K562 (cell line): Measurements from ENCODE around the gene PLSCR5. TPM values are rescaled to one million over a fixed set of nuclear protein-coding genes. Genes with fewer than 3 reads are reported as not detected.

Experiments used
- ATAC-seq: fragments of 200-7000 bp; cut with Tn5 transposase; 3 replicates; pipeline ENCODE4 v1.9.1; 2020; ENCODE audit warnings: moderate library complexity
- BruUV-seq: library from RNA; stranded (reverse); fragments of 400-500 nt; replicated peaks from 2 replicates; lab custom pipeline; 2021; lab: Mats Ljungman, UMichigan
- CTCF ChIA-PET: fragments of 300-600 bp; formaldehyde crosslinking; extraction: SDS; loops from one replicate; lab custom pipeline; 2021; ENCODE audit warnings: low intra/inter-chr PET ratio; lab: Yijun Ruan, JAX
- POLR2A ChIA-PET: fragments of 300-600, 350-650 bp; sonication (Branson Sonifier 250); formaldehyde crosslinking; extraction: SDS; loops from one replicate; lab custom pipeline; 2021; ENCODE audit warnings: antibody characterized with exemption, inconsistent platforms; lab: Yijun Ruan, JAX
- DNase-seq, 4 experiments: peaks; one replicate each; pipeline versions ENCODE4 v3.0.0 to v3.0.0-alpha.2; 2011 to 2018; ENCODE audit warnings: low spot score in 3 of 4, mixed read lengths in 3 of 4; ENCODE audit errors: extremely low read depth in 1 of 4
- FAIRE-seq: peaks from 2 replicates; lab custom pipeline; 2011; peaks lifted over from hg19 to GRCh38; lab: Jason Lieb, UNC
- H2AFZ ChIP-seq: 2 replicates; pipeline ENCODE4 v1.6.0; 2011; ENCODE audit warnings: low read depth, low read length, control low read depth, inconsistent platforms
- H3K27ac ChIP-seq: fragments of 200-600 bp; 3 replicates; pipeline ENCODE4 v1.8.0; 2011; ENCODE audit warnings: low read depth, mild to moderate bottlenecking, control low read depth, inconsistent platforms, low read length, moderate library complexity, mixed read lengths; ENCODE audit errors: extremely low read depth
- H3K27me3 ChIP-seq, 2 experiments: fragments of 300-600 bp in 1 of 2; 2 replicates in 1 of 2; 3 replicates in 1 of 2; pipeline versions ENCODE4 v1.6.0 to v1.8.0; 2011; ENCODE audit warnings: inconsistent platforms in 2 of 2, low read length in 2 of 2, mild to moderate bottlenecking in 1 of 2, mixed read lengths in 1 of 2, moderate library complexity in 1 of 2; ENCODE audit not compliant: control insufficient read depth in 2 of 2, insufficient read depth in 2 of 2
- H3K36me3 ChIP-seq: fragments of 300-600 bp; 3 replicates; pipeline ENCODE4 v1.8.0; 2011; ENCODE audit warnings: mild to moderate bottlenecking, low read length, inconsistent platforms; ENCODE audit not compliant: control insufficient read depth, insufficient read depth
- H3K4me1 ChIP-seq, 2 experiments: fragments of 200-600 bp in 1 of 2; replicated peaks in 1 of 2; 2 replicates in 1 of 2; 3 replicates in 1 of 2; pipeline versions ENCODE4 v1.5.1 to v1.8.0; 2011; ENCODE audit warnings: inconsistent platforms in 2 of 2, low read length in 2 of 2, mild to moderate bottlenecking in 1 of 2, mixed read lengths in 1 of 2, moderate library complexity in 1 of 2; ENCODE audit not compliant: control insufficient read depth in 2 of 2, insufficient read depth in 2 of 2
- H3K4me2 ChIP-seq: 2 replicates; pipeline ENCODE4 v1.6.1; 2011; ENCODE audit warnings: low read length, control low read depth, inconsistent platforms, mixed read lengths; ENCODE audit not compliant: insufficient read depth
- H3K4me3 ChIP-seq: fragments of 200-600 bp; sonication (generic), shearing (Covaris generic); 2 replicates; pipeline ENCODE4 v1.5.1; 2016; ENCODE audit warnings: control low read depth, inconsistent platforms
- H3K79me2 ChIP-seq: fragments of 200-600 bp; 3 replicates; pipeline ENCODE4 v1.8.0; 2011; ENCODE audit warnings: low read length, inconsistent platforms; ENCODE audit not compliant: control insufficient read depth, insufficient read depth
- H3K9ac ChIP-seq, 2 experiments: 2 replicates each; pipeline versions ENCODE4 v1.6.0 to v1.6.1; 2011; ENCODE audit warnings: low read depth in 2 of 2, low read length in 2 of 2, control low read depth in 1 of 2, inconsistent platforms in 1 of 2, mild to moderate bottlenecking in 1 of 2, mixed read lengths in 1 of 2; ENCODE audit not compliant: insufficient read depth in 1 of 2
- H3K9me1 ChIP-seq: one replicate; pipeline ENCODE4 v1.6.0; 2011; ENCODE audit warnings: inconsistent platforms, mild to moderate bottlenecking, low read length, moderate library complexity; ENCODE audit not compliant: control insufficient read depth, insufficient read depth
- H3K9me3 ChIP-seq: replicated peaks from 2 replicates; pipeline ENCODE4 v1.5.1; 2011; ENCODE audit warnings: low read depth, low read length, inconsistent platforms; ENCODE audit not compliant: control insufficient read depth, insufficient read depth
- H4K20me1 ChIP-seq: replicated peaks from 2 replicates; pipeline ENCODE4 v1.6.1; 2011; ENCODE audit warnings: low read length, inconsistent platforms, mixed read lengths; ENCODE audit not compliant: control insufficient read depth, insufficient read depth
- ETV1 ChIP-seq: fragments of 450-650 bp; conservative IDR thresholded peaks from 2 replicates; pipeline ENCODE4 v1.6.1; 2016; ENCODE audit warnings: missing genetic modification characterization, control low read depth, low read depth, missing compliant biosample characterization
- IRF1 ChIP-seq: sonication (generic); formaldehyde crosslinking; IDR thresholded peaks from 2 replicates; pipeline ENCODE4 v1.8.0; 2022; ENCODE audit warnings: missing genetic modification reagents, mild to moderate bottlenecking, borderline replicate concordance
- RNF2 ChIP-seq: sonication (generic); IDR thresholded peaks from 2 replicates; pipeline ENCODE4 v1.6.1; 2016
- THAP12 ChIP-seq: fragments of 250-450 bp; sonication (Bioruptor Pico); IDR thresholded peaks from 2 replicates; pipeline ENCODE4 v1.9.0; 2021; ENCODE audit warnings: mild to moderate bottlenecking, inconsistent platforms
- ZNF445 ChIP-seq: fragments of 250-450 bp; sonication (Bioruptor Pico); IDR thresholded peaks from 2 replicates; pipeline ENCODE4 v1.4.0; 2020; ENCODE audit warnings: low read depth, mild to moderate bottlenecking, moderate library complexity
- WGBS: fragments of 100-300 bp; shearing (Covaris generic); methylation state at CpG from one replicate; pipeline ENCODE4 v1.1.6; 2016; ENCODE audit warnings: low coverage, mixed read lengths; ENCODE audit not compliant: insufficient coverage; ENCODE audit errors: missing lambda C conversion rate; 5-methylcytosine and 5-hydroxymethylcytosine counted together
- in situ Hi-C: fragments of 300-500 bp; cut with MboI; formaldehyde crosslinking; loops from 4 replicates; pipeline ENCODE4 v1.15.0; 2018; ENCODE audit warnings: inconsistent platforms, mixed read lengths
- intact Hi-C: fragments of 100-400 bp; cut with micrococcal nuclease; formaldehyde crosslinking; loops from 2 replicates; pipeline ENCODE4 v1.14.2; 2022
- polyA plus RNA-seq, 8 experiments: library from polyadenylated mRNA; depleted of rRNA in 4 of 8; stranded (reverse) in 5 of 8; unstranded in 3 of 8; fragments of >200 nt; fragmentation: Nextera tagmentation in 2 of 8; fragmentation: Illumina TruSeq in 1 of 8; extraction: Ambion mirVana in 2 of 8; extraction: Trizol in 1 of 8; gene quantifications; 2 replicates each; pipeline versions ENCODE4 v1.2.1 to v1.2.3, GENCODE V29; 2011 to 2014; ENCODE audit warnings: inconsistent platforms in 1 of 8, missing spikeins in 1 of 8
- total RNA-seq, 7 experiments: library from RNA; depleted of rRNA in 6 of 7; stranded (reverse); fragments of >200 nt in 6 of 7; fragmentation: Illumina TruSeq in 2 of 7; extraction: Trizol in 2 of 7; gene quantifications; 2 replicates each; pipeline versions ENCODE4 v1.2.1 to v1.2.3, GENCODE V29; 2011 to 2021; ENCODE audit warnings: low replicate concordance in 1 of 7

Gene PLSCR5
- total and polyA plus RNA-seq, 9 of the 15 experiments (the other 6 are each of a cell fraction or from before 2014, with no cell fraction given), result not detected

- no peak for TF ChIP-seq IRF1 (CRISPR knock-in tag)
- no peak for TF ChIP-seq RNF2
- no peak for TF ChIP-seq THAP12 (CRISPR knock-in tag)
- no peak for TF ChIP-seq ETV1 (tag)
- TF ChIP-seq ZNF445, result no peak
- FAIRE-seq (no peak), ATAC-seq (no peak)
These were observed 29.5 kb downstream of the PLSCR5 start for GRCh38 chr3:146575636-146576035.

More at GRCh38 chr3:146575636-146576035, 29.5 kb downstream of the PLSCR5 start:
- Histone ChIP-seq H3K79me2 (no peaks in the 10 kb centered on the region), H3K4me2 (no peak overlapping the region), H3K27ac (no peak overlapping the region), H3K36me3 (no peaks in the 10 kb centered on the region), H4K20me1 (no peaks in the 10 kb centered on the region), H3K4me3 (no peak overlapping the region), H3K27me3 (no peaks in the 10 kb centered on the region), H3K9me3 (no peaks in the 10 kb centered on the region), H3K9ac (no peak overlapping the region), H2AFZ (no peak overlapping the region), H3K4me1 (no peaks in the 10 kb centered on the region), H3K9me1 (no peaks in the 10 kb centered on the region)
- ChIA-PET CTCF (interaction anchor here (2.4 kb wide), 1 partner anchor 386 kb away, joined by 14 read pairs; no protein-coding TSS in a partner anchor), POLR2A (no interaction called here)
- no peak for DNase-seq
- in situ Hi-C loops (loop anchor here (25.0 kb wide), 2 partner anchors 238 to 513 kb away; no protein-coding TSS in a partner anchor), intact Hi-C loops (loop anchor here (5.0 kb wide), 1 partner anchor 508 kb away; no protein-coding TSS in a partner anchor)
- 3% methylated on average over 2 of the region's 2 CpGs for WGBS
- BruUV-seq, result no TSS peak
